Measurements from ENCODE around the gene KCNJ4. TPM values are rescaled to one million over a fixed set of nuclear protein-coding genes. Genes with fewer than 3 reads are reported as not detected.

Gene KCNJ4
- polyA plus RNA-seq, 2 of the 4 experiments (the other 2 are of a cell fraction), result 0.12 TPM; not detected in 1

- FAIRE-seq (no peak), DNase-seq (ENCODE audit: low read depth in 1 of 2, low spot score in 1 of 2) (no peak)
Measured at GRCh38 chr22:38406617-38407016, 48.4 kb downstream of the KCNJ4 start.

GRCh38 chr22:38404419-38404818 is 50.6 kb downstream of the KCNJ4 start:
- Histone ChIP-seq H3K27ac (no peak overlapping the region), H3K4me1 (peaks cover 12% of the 10 kb centered on the region), H3K4me3 (no peak overlapping the region), H3K9me3 (no peaks in the 10 kb centered on the region), H3K4me2 (no peak overlapping the region)
- WGBS (ENCODE audit: missing lambda C conversion rate), result 84% methylated on average over 6 of the region's 6 CpGs
- DNase-seq (ENCODE audit: low read depth in 1 of 2, low spot score in 1 of 2) (no peak), ATAC-seq (no peak), FAIRE-seq (no peak)
- ChIA-PET POLR2A (no interaction called here), CTCF (interaction anchor here (1.0 kb wide), 1 partner anchor 10 kb away, joined by 3 read pairs; no protein-coding TSS in a partner anchor)
- no peak for TF ChIP-seq FOXS1 (CRISPR knock-in tag; IDR thresholded peaks at IDR 0.05)
- TF ChIP-seq NPAS2 (CRISPR knock-in tag; IDR thresholded peaks at IDR 0.05; ENCODE audit: borderline replicate concordance), result no peak
- TF ChIP-seq RFX5 (IDR thresholded peaks at IDR 0.05), result no peak
- TF ChIP-seq REST (IDR thresholded peaks at IDR 0.05), result no peak
- no peak for TF ChIP-seq MAZ (IDR thresholded peaks at IDR 0.05; ENCODE audit: borderline replicate concordance, low read depth, low read length)
- TF ChIP-seq HMGXB4 (CRISPR knock-in tag; IDR thresholded peaks at IDR 0.05; ENCODE audit: borderline replicate concordance), result no peak
- no peak for TF ChIP-seq NFE2L2 (conservative IDR thresholded peaks at IDR 0.05; ENCODE audit: low read length)
- no peak for TF ChIP-seq BCL3 (IDR thresholded peaks at IDR 0.05)
- no peak for TF ChIP-seq TFCP2L1 (CRISPR knock-in tag; IDR thresholded peaks at IDR 0.05)
- no peak for TF ChIP-seq CEBPB (IDR thresholded peaks at IDR 0.05)
- TF ChIP-seq NR3C1 (IDR thresholded peaks at IDR 0.05), result no peak
- TF ChIP-seq POLR2A (IDR thresholded peaks at IDR 0.05; ENCODE audit: low read length), result no peak
- no peak for TF ChIP-seq RARB (CRISPR knock-in tag; IDR thresholded peaks at IDR 0.05)
- no peak for TF ChIP-seq CHD4 (IDR thresholded peaks at IDR 0.05; ENCODE audit: borderline replicate concordance)
- no peak for TF ChIP-seq RCOR1 (IDR thresholded peaks at IDR 0.05; ENCODE audit: low read depth, low read length)

More at GRCh38 chr22:38406617-38407016, 48.4 kb downstream of the KCNJ4 start:
- WGBS (ENCODE audit: missing lambda C conversion rate), result 75% methylated on average over 4 of the region's 4 CpGs
- Histone ChIP-seq H3K4me3 (no peak overlapping the region), H3K9me3 (no peaks in the 10 kb centered on the region), H3K27ac (no peak overlapping the region), H3K4me1 (no peaks in the 10 kb centered on the region), H3K4me2 (no peak overlapping the region)
- ATAC-seq, result no peak
- no peak for TF ChIP-seq RNF2 (IDR thresholded peaks at IDR 0.05; ENCODE audit: borderline replicate concordance, low read depth)
- no peak for TF ChIP-seq JUNB (IDR thresholded peaks at IDR 0.05)
- no peak for TF ChIP-seq KDM5A (IDR thresholded peaks at IDR 0.05)
- no peak for TF ChIP-seq RCOR1 (IDR thresholded peaks at IDR 0.05; ENCODE audit: low read depth, low read length)
- TF ChIP-seq REST (IDR thresholded peaks at IDR 0.05), result no peak
- TF ChIP-seq CBX8 (IDR thresholded peaks at IDR 0.05), result no peak
- TF ChIP-seq ATOH8 (CRISPR knock-in tag; IDR thresholded peaks at IDR 0.05; ENCODE audit: low read depth), result no peak
- TF ChIP-seq ZC3H11A (IDR thresholded peaks at IDR 0.05), result no peak
- no peak for TF ChIP-seq NR3C1 (IDR thresholded peaks at IDR 0.05)
- CTCF ChIA-PET, result interaction anchor here (1.0 kb wide), 1 partner anchor 13 kb away, joined by 3 read pairs; no protein-coding TSS in a partner anchor
- POLR2A ChIA-PET, result no interaction called here

Measured in A549 (cell line).